Immature natural killer cell (primary cell): ENCODE data around the gene GXYLT1. TPM values are rescaled to one million over a fixed set of nuclear protein-coding genes. Genes with fewer than 3 reads are reported as not detected.
A peak's percentile ranks its signal among the peaks of the same experiment; 100 is the strongest.

ENCODE experiments used
- DNase-seq, 3 donors: peaks; one replicate each; pipeline ENCODE4 v3.0.0; 2022; ENCODE audit warnings: mixed read lengths in 1 of 3
- H3K27ac Mint-ChIP-seq, 6 donors: one replicate each; pipeline ENCODE4 v1.8.0; 2020; ENCODE audit warnings: mixed read lengths in 6 of 6, mild to moderate bottlenecking in 5 of 6, inconsistent platforms in 4 of 6, moderate library complexity in 3 of 6
- H3K27me3 Mint-ChIP-seq, 3 donors: one replicate each; pipeline ENCODE4 v1.8.0; 2020 to 2021; ENCODE audit warnings: low read depth in 3 of 3, mild to moderate bottlenecking in 3 of 3, mixed read lengths in 3 of 3, moderate library complexity in 3 of 3, inconsistent platforms in 1 of 3
- H3K36me3 Mint-ChIP-seq, 3 donors: one replicate each; pipeline ENCODE4 v1.8.0; 2020; ENCODE audit warnings: mixed read lengths in 3 of 3, inconsistent platforms in 2 of 3, mild to moderate bottlenecking in 2 of 3
- H3K4me1 Mint-ChIP-seq, 2 donors: one replicate each; pipeline ENCODE4 v1.8.0; 2020; ENCODE audit warnings: inconsistent platforms in 2 of 2, mild to moderate bottlenecking in 2 of 2, mixed read lengths in 2 of 2, moderate library complexity in 1 of 2
- H3K4me3 Mint-ChIP-seq, 5 donors: one replicate each; pipeline ENCODE4 v1.8.0; 2020; ENCODE audit warnings: mild to moderate bottlenecking in 5 of 5, mixed read lengths in 5 of 5, inconsistent platforms in 3 of 5, moderate library complexity in 3 of 5
- H3K9me3 Mint-ChIP-seq, 6 donors: one replicate each; pipeline ENCODE4 v1.8.0; 2020; ENCODE audit warnings: mild to moderate bottlenecking in 6 of 6, mixed read lengths in 6 of 6, inconsistent platforms in 4 of 6, moderate library complexity in 3 of 6
- polyA plus RNA-seq, 3 donors: library from polyadenylated mRNA; unstranded; fragments of 300-500 nt; fragmentation: Illumina TruSeq; gene quantifications; one replicate each; pipeline ENCODE4 v1.2.3, GENCODE V29; 2021

The GXYLT1 gene
- polyA plus RNA-seq, 3 donors from 2014 or later = 3.1 to 5.9 (median 4.1) TPM

DNA sequence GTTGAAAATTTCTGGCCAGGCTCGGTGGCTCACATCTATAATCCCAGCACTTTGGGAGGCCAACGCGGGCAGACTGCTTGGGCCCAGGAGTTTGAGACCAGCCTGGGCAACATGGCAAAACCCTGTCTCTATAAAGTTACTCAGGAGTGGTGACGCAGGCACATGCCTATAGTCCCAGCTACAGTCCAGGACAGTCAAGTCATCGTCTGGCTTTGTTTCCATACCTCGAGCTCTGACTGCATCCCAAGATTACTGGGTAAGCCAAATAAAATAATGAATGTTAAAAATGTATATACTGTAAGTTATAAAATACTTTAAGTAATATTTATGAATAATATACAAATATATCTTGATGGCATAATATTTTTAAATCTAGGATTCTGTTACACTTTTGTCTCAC is 23.0 kb upstream of the GXYLT1 start:
- Mint-ChIP-seq H3K27me3 (peaks cover 0 to under 1% (median 0%) of the 10 kb centered on the region in 3 donors), H3K4me1 (peaks cover 10 to 34% of the 10 kb centered on the region in 2 donors), H3K4me3 (no peak overlapping the region), H3K9me3 (no peaks in the 10 kb centered on the region), H3K36me3 (no peaks in the 10 kb centered on the region), H3K27ac (no peak overlapping the region)
- DNase-seq = no peak

DNA sequence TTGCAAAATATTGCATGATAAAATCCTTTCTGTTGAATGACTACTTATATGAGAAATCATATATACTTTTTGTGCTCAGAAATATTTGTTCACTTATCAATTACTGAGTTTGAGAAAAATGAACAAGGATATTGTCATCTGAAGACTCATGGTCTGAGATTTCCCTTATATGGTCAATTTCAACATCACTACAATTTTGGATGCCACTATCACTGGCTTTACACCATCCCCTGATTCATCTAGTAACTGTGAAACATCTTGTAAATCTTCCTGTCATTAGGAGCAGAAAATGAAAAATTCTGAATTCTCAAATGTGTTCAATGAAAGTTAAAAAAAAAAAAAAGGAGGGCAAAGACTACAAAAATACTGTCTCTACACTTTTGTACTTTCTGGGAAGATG is 21.8 kb upstream of the GXYLT1 start:
- H3K4me1 Mint-ChIP-seq = peaks cover 13 to 37% of the 10 kb centered on the region in 2 donors
- no peak for DNase-seq
- H3K4me3 Mint-ChIP-seq = no peak overlapping the region
- no peaks in the 10 kb centered on the region for H3K9me3 Mint-ChIP-seq
- H3K27ac Mint-ChIP-seq = peak overlapping the region in 1 of 6 donors; percentile 23
- H3K36me3 Mint-ChIP-seq = peaks cover 0 to 2% (median 0%) of the 10 kb centered on the region in 3 donors
- H3K27me3 Mint-ChIP-seq = peaks cover 0 to 1% (median 0%) of the 10 kb centered on the region in 3 donors

DNA sequence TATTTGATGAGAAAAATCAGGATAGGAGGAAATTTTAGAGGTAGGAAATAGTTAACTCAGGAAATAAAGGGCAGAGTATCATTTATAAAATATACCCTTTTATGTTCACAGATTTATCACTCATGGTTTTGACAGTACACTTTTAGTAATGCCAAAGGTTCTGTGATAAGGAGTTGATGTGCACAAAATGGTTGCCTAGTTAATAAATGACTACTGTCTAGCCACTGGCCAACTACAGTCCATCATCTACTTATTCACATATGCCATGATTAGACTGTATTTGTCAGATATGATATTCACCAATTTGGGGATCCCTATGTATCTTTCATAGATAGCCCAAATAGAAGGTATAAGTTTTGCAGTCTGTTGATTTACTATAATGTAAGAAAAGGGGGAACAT is 19.2 kb upstream of the GXYLT1 start:
- Mint-ChIP-seq H3K4me1 (peaks cover 13 to 37% of the 10 kb centered on the region in 2 donors), H3K4me3 (no peak overlapping the region), H3K27ac (no peak overlapping the region), H3K27me3 (peaks cover 0 to 1% (median 0%) of the 10 kb centered on the region in 3 donors), H3K36me3 (peaks cover 0 to 7% (median 4%) of the 10 kb centered on the region in 3 donors), H3K9me3 (no peaks in the 10 kb centered on the region)
- DNase-seq = no peak

DNA sequence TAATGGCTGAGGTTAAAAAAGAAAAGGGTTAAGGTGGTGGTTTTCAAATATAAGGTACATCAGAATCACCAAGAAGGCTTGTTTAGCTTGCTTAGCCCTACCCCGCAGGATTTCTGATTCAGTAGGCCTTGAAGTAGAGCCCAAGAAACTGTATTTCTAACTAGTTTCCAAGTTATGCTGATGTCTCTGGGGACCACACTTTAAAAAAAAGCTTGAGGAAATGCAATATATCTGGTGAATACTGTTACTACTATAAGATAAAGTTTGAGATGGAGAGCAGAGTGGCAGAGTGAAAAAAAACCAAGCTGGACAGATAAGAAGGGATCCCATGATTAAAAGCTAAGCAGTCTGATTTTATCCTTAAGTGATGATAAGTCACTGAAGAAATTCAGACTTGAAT is 18.3 kb upstream of the GXYLT1 start:
- no peak overlapping the region for H3K4me3 Mint-ChIP-seq
- peaks cover 0 to 1% (median 0%) of the 10 kb centered on the region in 3 donors for H3K27me3 Mint-ChIP-seq
- peaks cover 13 to 37% of the 10 kb centered on the region in 2 donors for H3K4me1 Mint-ChIP-seq
- DNase-seq = no peak
- H3K36me3 Mint-ChIP-seq = peaks cover 0 to 7% (median 4%) of the 10 kb centered on the region in 3 donors
- peak overlapping the region; percentile 3 to 43 (median 12) for H3K27ac Mint-ChIP-seq
- H3K9me3 Mint-ChIP-seq = no peaks in the 10 kb centered on the region

DNA sequence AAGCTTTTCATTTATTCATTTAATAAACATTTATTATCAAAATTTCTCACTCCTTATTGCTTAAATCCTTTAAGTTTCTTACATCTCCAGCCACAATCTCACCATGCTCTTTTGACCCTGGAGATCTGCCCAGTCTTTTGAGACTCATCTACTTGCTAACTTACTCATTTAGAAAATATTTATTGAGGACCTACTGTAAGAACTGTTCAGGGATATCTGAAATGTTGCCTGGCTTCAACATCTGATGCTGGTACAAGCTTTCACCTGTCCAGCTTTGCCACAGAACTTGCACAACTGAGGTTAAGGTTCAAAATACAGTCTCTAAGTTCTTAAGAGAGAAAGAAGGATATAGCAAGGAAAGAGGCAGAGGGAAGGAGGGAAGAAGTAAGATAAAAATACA is 17.5 kb upstream of the GXYLT1 start:
- Mint-ChIP-seq H3K27me3 (peaks cover 0 to 1% (median 0%) of the 10 kb centered on the region in 3 donors), H3K27ac (peak overlapping the region; percentile 11 to 57 (median 38)), H3K4me1 (peaks cover 13 to 37% of the 10 kb centered on the region in 2 donors), H3K36me3 (peaks cover 0 to 7% (median 4%) of the 10 kb centered on the region in 3 donors), H3K4me3 (no peak overlapping the region), H3K9me3 (no peaks in the 10 kb centered on the region)
- no peak for DNase-seq

DNA sequence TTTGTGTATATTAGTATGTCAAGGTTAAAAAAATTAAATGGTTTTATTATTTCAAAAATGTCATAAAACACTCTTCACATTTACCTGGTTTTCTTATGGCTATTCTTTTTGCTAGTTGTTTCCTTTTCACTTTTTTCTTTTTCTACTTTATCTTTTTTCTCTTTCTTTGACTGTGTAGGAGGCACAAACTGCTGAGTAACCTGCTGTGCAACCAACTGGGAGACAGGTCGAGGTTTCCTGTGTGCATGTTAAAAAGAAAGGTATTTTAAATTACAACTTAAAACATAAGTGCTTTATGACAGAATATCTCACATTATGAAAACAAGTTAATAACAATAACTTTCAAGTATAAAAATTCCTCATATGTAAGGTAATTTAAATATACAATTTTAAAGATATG is 16.9 kb upstream of the GXYLT1 start:
- DNase-seq = no peak
- H3K4me3 Mint-ChIP-seq = no peak overlapping the region
- H3K4me1 Mint-ChIP-seq = peaks cover 12 to 36% of the 10 kb centered on the region in 2 donors
- peaks cover 0 to 1% (median 0%) of the 10 kb centered on the region in 3 donors for H3K27me3 Mint-ChIP-seq
- H3K27ac Mint-ChIP-seq = peak overlapping the region in 2 of 6 donors; percentile 37 to 44
- no peaks in the 10 kb centered on the region for H3K9me3 Mint-ChIP-seq
- H3K36me3 Mint-ChIP-seq = peaks cover 0 to 7% (median 4%) of the 10 kb centered on the region in 3 donors

DNA sequence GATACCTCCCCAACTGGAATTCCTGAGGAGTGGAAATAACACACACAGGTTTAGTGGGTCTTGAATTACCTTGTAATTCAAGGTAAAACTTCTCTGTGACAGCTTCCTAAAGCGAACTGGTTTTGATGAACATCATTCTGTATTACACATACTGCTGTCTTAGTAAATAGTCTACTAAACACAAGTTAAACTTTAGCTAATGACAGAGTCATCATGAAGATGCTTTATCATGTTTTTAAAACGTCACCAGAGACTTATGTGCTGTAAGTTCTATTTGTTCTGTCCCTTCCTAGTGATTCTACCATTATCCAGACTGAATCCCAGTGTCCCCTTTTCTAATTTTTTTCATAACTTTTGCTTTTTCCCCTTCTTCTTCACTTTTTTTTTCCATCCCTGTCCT is 11.6 kb upstream of the GXYLT1 start:
- no peak for DNase-seq
- H3K9me3 Mint-ChIP-seq = no peaks in the 10 kb centered on the region
- peaks cover 0 to 8% (median 7%) of the 10 kb centered on the region in 3 donors for H3K36me3 Mint-ChIP-seq
- H3K27me3 Mint-ChIP-seq = no peaks in the 10 kb centered on the region
- H3K4me1 Mint-ChIP-seq = no peaks in the 10 kb centered on the region
- no peak overlapping the region for H3K27ac Mint-ChIP-seq
- no peak overlapping the region for H3K4me3 Mint-ChIP-seq

DNA sequence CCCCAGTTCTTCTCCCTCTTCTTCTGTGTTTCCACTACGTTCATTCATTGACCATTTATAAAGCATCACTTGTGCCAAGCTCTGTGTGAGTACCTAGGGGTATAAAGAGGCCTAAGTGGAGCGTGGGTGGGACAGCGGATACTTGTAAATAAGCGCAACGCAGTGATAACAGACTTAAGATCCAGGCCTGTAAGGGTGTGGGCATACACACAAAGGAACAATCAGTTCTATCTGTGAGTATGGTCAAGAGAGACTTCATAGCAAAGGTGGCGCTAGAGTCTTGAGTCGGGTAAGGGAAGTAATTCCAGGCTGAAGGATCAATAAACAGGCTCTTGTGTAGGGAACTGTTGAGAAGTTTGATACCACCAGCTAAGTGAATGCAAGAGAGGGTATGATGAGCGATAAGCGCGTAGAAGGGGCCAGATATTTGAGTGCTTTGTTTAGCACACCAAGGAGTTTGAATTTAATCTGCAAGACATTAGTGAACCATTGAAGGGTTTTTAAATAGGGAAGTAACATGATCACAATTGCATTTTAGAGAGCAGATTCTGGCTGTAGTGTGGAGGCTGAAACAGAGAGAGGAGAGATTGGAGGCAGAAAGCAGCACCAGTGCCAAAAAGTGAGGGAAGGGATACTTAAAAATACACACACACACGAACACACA is 1.0 kb upstream of the GXYLT1 start:
- H3K36me3 Mint-ChIP-seq = no peaks in the 10 kb centered on the region
- H3K9me3 Mint-ChIP-seq = no peaks in the 10 kb centered on the region
- peak overlapping the region; percentile 88 to 95 (median 94) for H3K4me3 Mint-ChIP-seq
- DNase-seq = no peak
- peaks cover 35 to 49% of the 10 kb centered on the region in 2 donors for H3K4me1 Mint-ChIP-seq
- H3K27ac Mint-ChIP-seq = peak overlapping the region; percentile 79 to 95 (median 86)
- H3K27me3 Mint-ChIP-seq = peaks cover 7 to 17% (median 12%) of the 10 kb centered on the region in 3 donors

DNA sequence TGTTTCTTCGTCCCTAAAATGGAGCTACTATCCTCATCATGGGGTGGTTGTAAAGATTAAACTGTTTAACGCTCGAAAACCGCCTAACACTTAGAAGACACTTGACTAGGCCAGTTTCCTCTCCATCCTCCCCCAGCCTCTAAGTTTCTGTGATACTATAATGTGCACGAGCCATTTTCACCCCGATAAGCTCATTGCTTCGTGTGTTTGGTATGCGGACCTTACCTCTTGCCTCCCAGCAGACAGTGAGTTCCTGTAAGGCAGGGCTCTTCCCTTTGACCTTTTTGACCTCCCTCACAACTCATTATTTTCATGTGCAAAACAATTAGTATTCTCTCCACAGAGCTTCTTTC is 499 bp upstream of the GXYLT1 start:
- Mint-ChIP-seq H3K27ac (peak overlapping the region; percentile 79 to 95 (median 86)), H3K4me3 (peak overlapping the region; percentile 88 to 95 (median 94)), H3K4me1 (peaks cover 38 to 54% of the 10 kb centered on the region in 2 donors), H3K9me3 (no peaks in the 10 kb centered on the region), H3K36me3 (no peaks in the 10 kb centered on the region), H3K27me3 (peaks cover 7 to 17% (median 12%) of the 10 kb centered on the region in 3 donors)
- DNase-seq = no peak

DNA sequence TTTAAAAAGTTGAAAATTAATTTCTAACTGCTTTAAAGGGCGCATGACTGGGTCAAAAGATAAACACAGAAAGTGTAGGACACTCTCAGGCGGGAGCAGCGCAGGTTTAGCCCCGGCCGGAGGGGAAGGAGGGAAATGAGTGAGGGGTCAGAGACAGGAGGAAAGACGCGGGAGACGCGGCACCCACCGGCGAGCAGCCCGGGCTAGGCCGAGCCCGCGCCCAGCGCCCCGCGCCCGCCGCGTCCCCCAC is 591 bp downstream of the GXYLT1 start:
- no peaks in the 10 kb centered on the region for H3K9me3 Mint-ChIP-seq

DNA sequence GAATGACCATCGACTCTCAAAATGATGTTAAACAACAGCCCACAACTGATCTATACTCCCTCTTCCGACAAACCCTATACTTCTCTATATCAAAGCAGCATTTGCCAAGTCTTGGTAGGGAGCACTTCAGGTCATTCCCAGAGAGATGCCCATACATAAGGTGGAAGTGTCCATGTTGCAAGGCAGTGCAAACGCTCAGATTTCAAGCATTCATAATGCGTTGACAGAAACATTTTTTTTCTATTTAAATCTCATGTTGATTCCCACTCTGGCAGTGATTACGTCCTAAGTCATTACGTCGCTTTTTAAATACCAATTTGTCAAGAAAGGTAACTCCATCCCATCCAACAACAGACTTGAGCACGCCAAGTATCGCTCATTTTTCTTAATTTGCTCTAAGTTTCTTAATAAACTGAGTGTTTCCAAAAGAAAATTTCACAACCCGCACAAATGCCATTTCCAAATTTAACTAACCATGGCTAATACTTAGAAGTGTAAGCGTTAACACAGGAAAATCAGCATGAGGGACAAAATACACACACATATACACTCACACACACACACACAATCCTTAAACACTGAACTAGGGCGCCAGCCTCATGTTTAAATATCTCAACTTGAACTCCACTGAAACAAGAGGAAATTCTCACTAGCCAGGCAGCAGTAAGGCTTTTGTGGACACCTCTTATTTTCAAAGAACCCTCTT is 1.1 kb downstream of the GXYLT1 start:
- H3K4me3 Mint-ChIP-seq = peak overlapping the region; percentile 93 to 96 (median 96)
- peaks cover 40 to 60% of the 10 kb centered on the region in 2 donors for H3K4me1 Mint-ChIP-seq
- peaks cover 7 to 17% (median 11%) of the 10 kb centered on the region in 3 donors for H3K27me3 Mint-ChIP-seq
- H3K36me3 Mint-ChIP-seq = no peaks in the 10 kb centered on the region
- no peak for DNase-seq
- H3K27ac Mint-ChIP-seq = peak overlapping the region; percentile 75 to 95 (median 93)
- H3K9me3 Mint-ChIP-seq = no peaks in the 10 kb centered on the region

More for the DNA sequence above, 591 bp downstream of the GXYLT1 start:
- H3K27me3 Mint-ChIP-seq = peaks cover 7 to 17% (median 11%) of the 10 kb centered on the region in 3 donors
- H3K27ac Mint-ChIP-seq = peak overlapping the region; percentile 75 to 95 (median 93)
- H3K4me3 Mint-ChIP-seq = peak overlapping the region; percentile 93 to 96 (median 96)
- no peaks in the 10 kb centered on the region for H3K36me3 Mint-ChIP-seq
- peaks cover 40 to 60% of the 10 kb centered on the region in 2 donors for H3K4me1 Mint-ChIP-seq
- no peak for DNase-seq

DNA sequence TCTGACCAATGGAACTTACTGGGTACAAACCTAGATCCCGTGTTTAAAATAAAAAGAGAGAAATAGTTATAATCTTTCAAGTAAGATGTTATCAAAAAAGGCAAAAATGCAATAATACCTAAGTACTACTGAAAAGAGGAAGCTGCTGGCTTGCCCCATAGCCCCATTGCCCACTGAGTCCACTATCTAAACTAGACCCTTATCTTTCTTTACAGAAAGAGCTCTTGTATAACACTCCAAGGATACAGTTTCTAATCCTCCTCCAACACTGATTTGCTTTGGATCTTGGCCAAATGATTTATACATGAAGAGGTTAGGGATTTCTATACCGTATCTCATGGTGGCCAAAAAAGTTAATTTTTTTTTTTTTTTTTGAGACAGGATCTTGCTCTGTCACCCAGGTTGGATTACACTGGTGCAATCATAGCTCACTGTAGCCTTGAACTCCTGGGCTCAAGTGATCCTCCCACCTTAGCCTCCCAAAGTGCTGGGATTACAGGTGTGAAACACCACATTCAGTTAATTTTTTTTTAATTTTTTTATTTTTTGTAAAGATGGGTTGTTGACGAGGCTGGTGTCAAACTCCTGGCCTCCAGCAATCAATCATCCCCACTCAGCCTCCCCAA is 2.6 kb downstream of the GXYLT1 start:
- peak overlapping the region in 1 of 5 donors; percentile 8 for H3K4me3 Mint-ChIP-seq
- DNase-seq = no peak
- H3K9me3 Mint-ChIP-seq = no peaks in the 10 kb centered on the region
- H3K4me1 Mint-ChIP-seq = peaks cover 40 to 65% of the 10 kb centered on the region in 2 donors
- H3K27me3 Mint-ChIP-seq = peaks cover 7 to 17% (median 9%) of the 10 kb centered on the region in 3 donors
- H3K36me3 Mint-ChIP-seq = no peaks in the 10 kb centered on the region
- peak overlapping the region in 4 of 6 donors; percentile 12 to 43 (median 30) for H3K27ac Mint-ChIP-seq

DNA sequence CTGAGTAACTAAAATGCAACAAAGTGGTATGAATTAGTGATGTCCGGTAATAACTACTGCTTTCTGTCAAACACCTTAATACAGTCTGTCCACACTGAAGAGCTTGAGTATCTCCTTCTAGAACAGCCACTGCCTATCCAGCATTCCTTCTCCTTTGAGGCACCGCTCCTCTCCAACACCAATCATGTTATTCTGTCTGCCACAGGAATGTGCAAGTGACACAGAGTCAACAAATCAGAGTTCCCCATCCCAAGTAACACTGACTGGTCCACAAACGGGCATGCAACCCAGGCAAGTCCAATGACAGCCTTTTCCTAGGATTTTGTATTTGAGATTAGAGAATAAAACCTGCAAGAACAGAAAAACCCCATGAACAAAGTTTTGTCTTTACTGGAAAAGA is 3.8 kb downstream of the GXYLT1 start:
- Mint-ChIP-seq H3K27me3 (peaks cover 7 to 17% (median 9%) of the 10 kb centered on the region in 3 donors), H3K36me3 (no peaks in the 10 kb centered on the region), H3K4me3 (no peak overlapping the region)

DNA sequence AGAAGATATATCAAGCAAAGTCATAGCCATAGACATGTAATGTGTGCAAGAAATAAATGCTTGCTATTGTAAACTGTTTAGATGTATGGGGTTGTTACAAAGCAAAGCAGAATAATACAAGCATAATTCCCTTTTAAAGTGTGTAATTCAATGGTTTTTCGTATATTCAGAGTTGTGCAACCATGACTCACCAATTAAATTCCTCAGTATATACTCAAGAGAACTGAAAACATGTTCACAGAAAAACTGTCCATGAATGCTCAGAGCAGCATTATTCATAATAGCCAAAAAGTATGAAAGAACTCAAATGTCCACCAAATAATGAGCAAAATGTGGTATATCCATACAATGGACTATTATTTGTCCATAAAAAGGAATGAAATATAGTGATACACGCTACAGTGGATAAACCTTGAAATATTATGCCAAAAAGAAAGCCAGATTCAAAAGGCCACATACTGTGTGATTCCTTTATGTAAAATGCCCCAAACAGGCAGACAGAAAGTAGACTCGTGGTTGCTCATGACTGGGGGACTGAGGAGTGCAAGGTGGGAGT is 9.3 kb downstream of the GXYLT1 start:
- no peaks in the 10 kb centered on the region for H3K9me3 Mint-ChIP-seq
- no peak overlapping the region for H3K27ac Mint-ChIP-seq
- H3K4me3 Mint-ChIP-seq = no peak overlapping the region
- no peak for DNase-seq
- H3K4me1 Mint-ChIP-seq = peaks cover 26 to 67% of the 10 kb centered on the region in 2 donors
- no peaks in the 10 kb centered on the region for H3K36me3 Mint-ChIP-seq
- no peaks in the 10 kb centered on the region for H3K27me3 Mint-ChIP-seq

More for the DNA sequence above, 3.8 kb downstream of the GXYLT1 start:
- no peaks in the 10 kb centered on the region for H3K9me3 Mint-ChIP-seq
- peaks cover 41 to 65% of the 10 kb centered on the region in 2 donors for H3K4me1 Mint-ChIP-seq
- DNase-seq = no peak
- peak overlapping the region; percentile 2 to 83 (median 52) for H3K27ac Mint-ChIP-seq
